SH-SY5Y (cell line): ENCODE results near the gene LGI2.

Source experiments
- GATA2 ChIP-seq: IDR thresholded peaks from 2 replicates; pipeline ENCODE4 v1.6.1; 2011; ENCODE audit warnings: mild to moderate bottlenecking, low read depth, low read length
- GATA3 ChIP-seq: IDR thresholded peaks from 2 replicates; pipeline ENCODE4 v1.6.1; 2011; ENCODE audit warnings: low read depth, mild to moderate bottlenecking, low read length, moderate library complexity

GRCh38 chr4:25032126-25032525, 1.4 kb upstream of the LGI2 start:
- TF ChIP-seq GATA2 (no peak), GATA3 (no peak)
